ENCODE data around the gene TPST1. TPM values are rescaled to one million over a fixed set of nuclear protein-coding genes. Genes with fewer than 3 reads are reported as not detected.

The TPST1 gene
- total RNA-seq, 1 donor from 2014 or later: 29.6 TPM

DNA sequence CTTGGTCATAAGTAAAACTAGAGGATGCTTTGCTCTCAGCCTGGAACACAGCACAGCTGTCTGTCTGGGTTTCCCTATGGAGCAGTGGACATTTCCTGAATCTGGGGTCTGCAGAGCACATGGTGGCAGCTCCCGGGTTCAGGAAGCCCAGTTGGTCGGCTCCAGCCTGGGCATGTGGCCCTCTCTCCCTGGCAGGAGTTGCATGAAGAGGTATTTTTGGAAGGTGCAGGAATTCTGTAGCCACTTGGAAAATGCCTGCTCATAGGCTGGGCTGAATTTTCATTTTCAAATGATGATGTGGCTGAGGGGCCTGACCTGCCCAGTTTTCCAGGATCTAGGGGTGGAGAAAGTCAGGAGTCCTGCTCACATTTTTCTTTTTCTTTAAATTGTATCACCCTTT lies 6.7 kb upstream of the TPST1 start:
- Mint-ChIP-seq H3K27ac (no peak overlapping the region), H3K4me3 (ENCODE audit: low read depth) (no peak overlapping the region), H3K9me3 (ENCODE audit: low read depth) (no peaks in the 10 kb centered on the region), H3K27me3 (no peaks in the 10 kb centered on the region), H3K4me1 (ENCODE audit: low read depth) (no peaks in the 10 kb centered on the region), H3K36me3 (ENCODE audit: insufficient read depth) (no peaks in the 10 kb centered on the region)
- DNase-seq (ENCODE audit: low spot score, unreplicated experiment): no peak
- TF ChIP-seq, protein P1, sequence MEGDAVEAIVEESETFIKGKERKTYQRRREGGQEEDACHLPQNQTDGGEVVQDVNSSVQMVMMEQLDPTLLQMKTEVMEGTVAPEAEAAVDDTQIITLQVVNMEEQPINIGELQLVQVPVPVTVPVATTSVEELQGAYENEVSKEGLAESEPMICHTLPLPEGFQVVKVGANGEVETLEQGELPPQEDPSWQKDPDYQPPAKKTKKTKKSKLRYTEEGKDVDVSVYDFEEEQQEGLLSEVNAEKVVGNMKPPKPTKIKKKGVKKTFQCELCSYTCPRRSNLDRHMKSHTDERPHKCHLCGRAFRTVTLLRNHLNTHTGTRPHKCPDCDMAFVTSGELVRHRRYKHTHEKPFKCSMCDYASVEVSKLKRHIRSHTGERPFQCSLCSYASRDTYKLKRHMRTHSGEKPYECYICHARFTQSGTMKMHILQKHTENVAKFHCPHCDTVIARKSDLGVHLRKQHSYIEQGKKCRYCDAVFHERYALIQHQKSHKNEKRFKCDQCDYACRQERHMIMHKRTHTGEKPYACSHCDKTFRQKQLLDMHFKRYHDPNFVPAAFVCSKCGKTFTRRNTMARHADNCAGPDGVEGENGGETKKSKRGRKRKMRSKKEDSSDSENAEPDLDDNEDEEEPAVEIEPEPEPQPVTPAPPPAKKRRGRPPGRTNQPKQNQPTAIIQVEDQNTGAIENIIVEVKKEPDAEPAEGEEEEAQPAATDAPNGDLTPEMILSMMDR (IDR thresholded peaks at IDR 0.05; ENCODE audit: unreplicated experiment): no peak

DNA sequence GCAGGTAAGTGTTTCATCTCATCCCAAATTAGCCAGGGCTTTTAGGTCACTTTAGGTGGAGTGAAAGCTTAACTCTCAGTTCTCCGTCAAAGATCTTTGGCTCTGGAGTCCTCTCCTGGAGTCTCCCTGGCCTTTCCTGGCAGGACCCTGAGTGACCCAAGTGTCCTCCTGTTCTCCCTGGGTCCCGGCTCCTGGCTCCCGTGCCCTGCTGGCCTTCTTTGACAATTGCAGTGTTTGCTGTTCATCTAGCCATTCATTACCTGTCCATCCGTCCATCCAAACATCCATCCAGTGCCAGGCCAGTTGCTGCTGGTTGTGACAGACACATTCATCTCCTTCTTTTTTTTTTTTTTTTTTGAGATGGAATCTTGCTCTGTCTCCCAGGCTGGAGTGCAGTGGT lies 6.2 kb upstream of the TPST1 start:
- Mint-ChIP-seq H3K27me3 (no peaks in the 10 kb centered on the region), H3K27ac (no peak overlapping the region), H3K4me3 (ENCODE audit: low read depth) (no peak overlapping the region), H3K4me1 (ENCODE audit: low read depth) (no peaks in the 10 kb centered on the region), H3K9me3 (ENCODE audit: low read depth) (no peaks in the 10 kb centered on the region), H3K36me3 (ENCODE audit: insufficient read depth) (no peaks in the 10 kb centered on the region)
- TF ChIP-seq, protein P1 (IDR thresholded peaks at IDR 0.05; ENCODE audit: unreplicated experiment): no peak
- no peak for DNase-seq (ENCODE audit: low spot score, unreplicated experiment)

DNA sequence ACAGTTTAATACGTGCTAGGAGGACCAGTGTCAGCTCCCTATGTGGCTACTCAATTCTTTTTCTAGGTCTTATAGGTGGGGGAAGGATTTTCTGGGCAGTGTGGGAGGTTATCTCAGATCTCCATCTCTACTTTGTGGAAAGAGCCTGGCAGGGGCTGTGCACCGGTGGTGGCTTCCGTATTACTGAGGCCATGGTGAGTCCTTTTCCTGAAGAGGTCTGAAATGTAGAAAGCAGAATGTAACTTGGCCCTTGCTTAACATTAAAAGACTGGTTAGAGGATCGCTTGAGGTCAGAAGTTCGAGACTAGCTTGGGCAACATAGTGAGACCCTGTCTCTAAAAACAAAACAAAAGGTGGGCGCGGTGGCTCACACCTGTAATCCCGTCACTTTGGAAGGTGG lies 2.7 kb upstream of the TPST1 start:
- no peaks in the 10 kb centered on the region for H3K36me3 Mint-ChIP-seq (ENCODE audit: insufficient read depth)
- H3K9me3 Mint-ChIP-seq (ENCODE audit: low read depth): no peaks in the 10 kb centered on the region
- DNase-seq (ENCODE audit: low spot score, unreplicated experiment): no peak
- no peaks in the 10 kb centered on the region for H3K27me3 Mint-ChIP-seq
- peaks cover 18% of the 10 kb centered on the region for H3K4me1 Mint-ChIP-seq (ENCODE audit: low read depth)
- TF ChIP-seq, protein P1 (IDR thresholded peaks at IDR 0.05; ENCODE audit: unreplicated experiment): no peak
- H3K4me3 Mint-ChIP-seq (ENCODE audit: low read depth): no peak overlapping the region
- no peak overlapping the region for H3K27ac Mint-ChIP-seq

GRCh38 chr7:66205741-66206090 lies 582 bp downstream of the TPST1 start:
- DNase-seq (ENCODE audit: low spot score, unreplicated experiment): no peak
- Mint-ChIP-seq H3K4me3 (ENCODE audit: low read depth) (peak overlapping the region; percentile 98), H3K27ac (peak overlapping the region; percentile 98), H3K36me3 (ENCODE audit: insufficient read depth) (peaks cover 5% of the 10 kb centered on the region), H3K27me3 (no peaks in the 10 kb centered on the region), H3K4me1 (ENCODE audit: low read depth) (peaks cover 21% of the 10 kb centered on the region), H3K9me3 (ENCODE audit: low read depth) (no peaks in the 10 kb centered on the region)
- TF ChIP-seq, protein P1 (IDR thresholded peaks at IDR 0.05; ENCODE audit: unreplicated experiment): no peak

DNA sequence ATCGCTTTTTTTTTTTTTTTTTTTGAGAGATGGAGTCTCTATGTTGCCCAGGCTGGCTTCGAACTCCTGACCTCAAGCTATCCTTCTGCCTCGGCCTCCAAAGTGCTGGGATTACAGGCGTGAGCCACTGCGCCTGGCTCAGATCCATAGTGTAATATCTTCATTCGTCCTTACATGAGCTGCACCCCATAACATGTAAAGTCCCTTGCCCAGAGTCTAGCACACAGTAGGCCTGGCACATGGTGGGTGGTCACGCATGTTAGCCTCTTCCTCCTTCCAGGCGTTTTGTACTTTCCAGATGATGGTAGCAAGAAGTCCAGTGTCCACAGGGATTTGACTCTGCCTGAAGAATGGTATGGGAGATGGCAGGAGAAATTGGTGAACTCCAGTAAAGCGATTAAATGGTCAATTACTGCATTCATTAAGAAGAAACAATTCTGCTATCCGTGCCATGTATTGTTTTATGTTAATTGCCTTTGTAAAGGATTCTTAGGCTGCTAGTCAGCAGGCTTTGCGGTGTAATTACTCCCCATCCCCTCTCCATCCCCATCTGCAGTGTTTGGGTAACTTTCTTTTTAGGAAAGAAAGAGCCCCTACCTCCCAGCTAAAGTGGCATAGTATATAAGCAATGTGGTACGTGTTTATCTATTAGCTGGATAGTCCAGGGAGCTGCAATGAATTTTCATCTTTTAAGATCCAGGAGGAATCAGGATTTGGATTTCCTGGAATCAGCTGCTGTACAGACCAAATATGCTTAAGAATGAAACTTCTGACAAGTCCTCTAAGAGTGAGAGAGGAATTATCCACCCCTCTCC lies 1.2 kb downstream of the TPST1 start:
- Mint-ChIP-seq H3K27ac (peak overlapping the region; percentile 98), H3K4me1 (ENCODE audit: low read depth) (peaks cover 21% of the 10 kb centered on the region), H3K27me3 (no peaks in the 10 kb centered on the region), H3K9me3 (ENCODE audit: low read depth) (no peaks in the 10 kb centered on the region), H3K36me3 (ENCODE audit: insufficient read depth) (peaks cover 5% of the 10 kb centered on the region), H3K4me3 (ENCODE audit: low read depth) (peak overlapping the region; percentile 98)
- no peak for DNase-seq (ENCODE audit: low spot score, unreplicated experiment)
- TF ChIP-seq, protein P1 (IDR thresholded peaks at IDR 0.05; ENCODE audit: unreplicated experiment): no peak
